Mesenteric fat pad (tissue), 1 donor: Measurements from ENCODE around the gene WFDC2. TPM values are rescaled to one million over a fixed set of nuclear protein-coding genes. Genes with fewer than 3 reads are reported as not detected.

Experiments
- DNase-seq: peaks from one replicate; pipeline ENCODE4 v3.0.0-alpha.2; 2020; ENCODE audit warnings: low spot score
- long read RNA-seq: library from polyadenylated mRNA; unstranded; transcript quantifications from one replicate; pipeline ENCODE4 v2.0.0, GENCODE V29; 2020
- total RNA-seq: library from RNA; stranded (reverse); fragmentation: NEBNext Ultra II Directional; extraction: Animal tissue kit (Norgen Biotek cat#: 25700); gene quantifications from one replicate; pipeline ENCODE4 v1.2.1, GENCODE V29; 2021
- donor health status: DM: yes; HTN: yes; CAD: no.

Gene WFDC2, protein sequence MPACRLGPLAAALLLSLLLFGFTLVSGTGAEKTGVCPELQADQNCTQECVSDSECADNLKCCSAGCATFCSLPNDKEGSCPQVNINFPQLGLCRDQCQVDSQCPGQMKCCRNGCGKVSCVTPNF
- total RNA-seq: not detected
- long read RNA-seq: 0 reads

DNA sequence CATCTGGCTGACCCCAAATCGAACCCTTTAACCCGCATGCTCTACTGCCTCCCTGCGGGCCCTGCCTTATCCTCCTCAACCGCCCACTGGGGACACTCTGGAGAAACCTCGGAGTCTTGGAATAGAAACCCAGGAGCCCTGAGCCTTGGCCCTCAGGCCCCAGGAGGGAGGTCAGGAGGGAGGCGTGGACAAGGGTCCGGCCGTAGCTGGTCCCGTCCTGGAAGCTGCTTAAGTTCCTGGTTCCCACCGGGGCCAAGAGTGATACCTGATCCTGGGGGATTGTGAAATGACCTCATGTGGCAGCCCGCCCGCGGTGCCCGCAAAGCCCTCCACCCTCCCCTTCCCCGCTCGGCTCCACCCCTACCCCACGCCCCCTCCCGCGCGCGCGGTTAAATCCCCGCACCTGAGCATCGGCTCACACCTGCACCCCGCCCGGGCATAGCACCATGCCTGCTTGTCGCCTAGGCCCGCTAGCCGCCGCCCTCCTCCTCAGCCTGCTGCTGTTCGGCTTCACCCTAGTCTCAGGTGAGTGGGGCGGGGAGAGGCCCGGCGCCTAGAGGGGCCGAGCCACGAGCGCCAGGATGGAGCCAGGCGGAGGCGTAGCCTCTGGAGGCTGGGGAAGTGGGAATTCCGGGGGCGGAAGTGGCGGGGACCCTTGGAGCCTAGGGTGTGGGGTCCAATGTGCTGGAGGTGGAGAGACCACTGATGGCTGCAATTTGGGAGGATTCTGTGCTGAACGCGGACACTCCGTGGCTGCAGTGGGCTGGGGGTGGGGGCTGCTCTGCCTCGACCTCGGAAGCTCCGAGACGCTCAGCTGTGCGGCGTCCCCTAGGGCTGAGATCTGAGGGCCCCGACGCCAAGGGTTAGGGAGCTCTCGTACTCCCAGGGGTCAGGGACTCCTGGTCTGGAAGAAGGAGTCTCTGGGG is at the start of gene WFDC2:
WFDC2 (plus strand) TSS at position 418 of the 926 bp plus-strand sequence; CDS start at position 447, 29 bp downstream.
- peak; percentile 88 for DNase-seq

DNA sequence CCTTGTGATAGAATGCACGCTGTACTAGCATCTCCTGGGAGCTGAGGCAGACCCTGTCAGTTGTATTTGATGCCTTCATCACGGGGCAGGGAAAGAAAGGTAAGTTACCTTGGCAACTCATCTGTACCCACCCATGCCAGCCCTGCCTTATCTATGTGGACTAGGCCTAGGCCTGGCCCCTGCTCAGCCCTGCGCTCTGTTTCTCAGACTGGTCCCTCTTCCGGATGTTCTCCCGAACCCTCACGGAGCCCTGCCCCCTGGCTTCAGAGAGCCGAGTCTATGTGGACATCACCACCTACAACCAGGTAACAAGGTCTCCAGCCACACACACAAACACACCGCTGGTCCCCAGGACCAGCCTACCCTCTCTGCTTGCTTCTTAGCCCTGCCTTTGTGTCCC is 49.4 kb upstream of the WFDC2 start:
- DNase-seq: no peak

DNA sequence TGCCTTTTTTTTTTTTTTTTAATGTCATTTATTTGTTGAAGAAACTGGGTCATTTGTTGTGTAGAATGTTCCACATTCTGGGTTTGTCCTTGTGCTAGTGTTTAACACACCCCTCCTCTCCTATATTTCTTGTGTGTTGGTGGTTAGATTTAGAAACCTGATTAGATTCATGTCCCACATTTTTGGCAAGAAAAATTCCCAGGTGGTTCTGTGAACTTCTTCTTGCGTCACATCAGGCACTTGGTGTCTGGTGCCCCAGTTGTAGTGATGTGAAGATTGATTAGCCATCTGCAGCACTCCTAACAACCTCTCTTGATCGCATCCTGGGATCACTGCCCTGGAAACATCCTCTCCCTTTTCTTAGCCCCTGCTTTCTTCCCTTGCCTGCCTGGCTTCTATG is 45.9 kb upstream of the WFDC2 start:
- no peak for DNase-seq

DNA sequence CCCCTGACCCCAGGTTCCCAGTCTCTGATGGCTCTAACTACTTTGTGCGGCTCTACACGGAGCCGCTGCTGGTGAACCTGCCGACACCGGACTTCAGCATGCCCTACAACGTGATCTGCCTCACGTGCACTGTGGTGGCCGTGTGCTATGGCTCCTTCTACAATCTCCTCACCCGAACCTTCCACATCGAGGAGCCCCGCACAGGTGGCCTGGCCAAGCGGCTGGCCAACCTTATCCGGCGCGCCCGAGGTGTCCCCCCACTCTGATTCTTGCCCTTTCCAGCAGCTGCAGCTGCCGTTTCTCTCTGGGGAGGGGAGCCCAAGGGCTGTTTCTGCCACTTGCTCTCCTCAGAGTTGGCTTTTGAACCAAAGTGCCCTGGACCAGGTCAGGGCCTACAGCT is 44.0 kb upstream of the WFDC2 start:
- no peak for DNase-seq

DNA sequence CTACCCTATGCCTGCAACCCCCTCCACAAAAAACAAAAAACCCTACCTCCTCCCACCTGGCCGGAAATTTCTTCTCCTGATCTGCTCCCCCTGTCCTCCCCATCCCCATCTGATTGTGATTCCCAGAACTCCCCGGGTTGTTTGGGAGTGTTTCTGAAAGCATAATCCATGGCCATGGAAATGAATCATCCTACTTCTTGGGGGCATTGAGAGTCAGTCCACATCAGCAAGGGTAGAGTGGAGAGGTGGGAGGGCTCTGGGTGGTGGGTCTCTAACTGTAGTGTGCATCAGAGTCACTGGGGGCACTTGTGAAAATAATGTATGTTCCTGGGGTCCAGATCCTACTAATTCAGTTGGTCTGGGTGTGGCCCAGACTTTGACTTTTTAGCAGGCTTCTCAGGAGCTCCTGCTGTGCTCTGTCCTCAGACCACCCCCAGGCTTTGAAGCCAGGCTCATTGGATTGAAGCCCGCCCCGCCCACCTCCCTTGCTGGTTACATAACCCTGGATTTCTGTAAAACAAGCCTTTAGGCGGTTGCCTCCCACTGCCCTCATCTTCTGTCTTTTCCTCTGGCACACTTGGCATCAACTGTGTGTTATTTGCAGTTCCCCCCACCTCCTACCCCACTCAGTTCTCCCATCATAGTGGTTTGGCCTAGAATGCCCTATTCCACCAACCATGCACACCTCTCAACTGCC is 43.1 kb upstream of the WFDC2 start:
- DNase-seq: no peak

DNA sequence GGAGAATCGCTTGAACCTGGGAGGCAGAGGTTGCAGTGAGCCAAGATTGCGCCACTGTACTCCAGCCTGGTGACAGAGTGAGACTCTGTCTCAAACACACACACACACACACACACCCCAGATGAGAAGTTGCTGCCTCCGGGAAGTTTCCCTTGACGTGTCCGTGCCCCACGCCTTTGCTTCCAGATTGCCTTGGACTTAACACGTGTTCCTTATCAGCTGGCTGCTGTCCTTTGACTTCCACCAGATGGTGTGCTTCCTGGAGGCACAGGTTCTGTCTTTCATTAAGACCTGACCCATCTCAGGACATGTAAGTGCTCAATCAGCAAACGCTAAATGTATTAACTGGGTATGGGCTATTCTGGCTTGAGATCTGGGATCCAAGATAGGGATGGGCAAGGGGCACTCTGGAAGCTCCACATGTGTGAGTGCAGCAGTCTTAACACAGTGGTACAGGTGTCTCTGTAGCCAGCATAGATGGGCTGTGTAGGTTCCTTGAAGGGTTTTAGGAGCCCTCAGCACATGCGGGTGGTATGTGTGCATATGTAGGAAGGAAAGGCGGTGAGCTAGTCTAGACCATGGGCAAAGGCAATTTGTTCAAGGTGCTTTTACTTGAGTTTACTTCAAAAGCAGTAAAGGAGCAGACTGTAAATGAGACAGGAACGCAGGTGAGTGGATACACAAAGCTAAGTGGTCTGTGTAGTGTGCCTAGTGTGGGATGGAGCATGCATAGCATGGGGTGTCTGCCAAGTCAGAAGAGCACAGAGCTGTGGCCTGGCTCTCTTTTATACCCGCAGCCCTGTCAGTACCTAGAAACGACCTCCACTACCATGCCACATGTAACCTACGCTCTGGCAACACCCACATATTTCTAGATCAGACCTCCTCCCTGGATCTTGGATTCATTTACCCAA is 42.1 kb upstream of the WFDC2 start:
- no peak for DNase-seq

DNA sequence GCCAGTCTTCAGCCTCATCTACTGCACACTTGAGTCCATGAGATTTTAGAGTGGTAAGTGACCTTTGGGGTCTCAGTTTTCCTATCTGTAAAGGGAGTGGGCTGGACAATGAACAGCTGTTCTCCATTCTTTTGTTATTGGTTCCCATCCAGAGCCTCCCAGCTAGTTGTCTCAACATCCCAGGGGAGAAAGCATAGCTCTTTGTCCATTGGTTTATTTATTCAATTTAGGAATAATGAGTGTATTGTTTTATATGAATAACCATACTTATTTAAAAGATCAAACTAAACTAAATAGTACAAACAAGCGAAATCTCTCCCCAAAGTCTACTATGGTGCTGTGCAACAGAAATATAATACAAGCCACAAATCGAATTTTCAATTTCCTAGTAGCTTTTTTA is 39.9 kb upstream of the WFDC2 start:
- no peak for DNase-seq

DNA sequence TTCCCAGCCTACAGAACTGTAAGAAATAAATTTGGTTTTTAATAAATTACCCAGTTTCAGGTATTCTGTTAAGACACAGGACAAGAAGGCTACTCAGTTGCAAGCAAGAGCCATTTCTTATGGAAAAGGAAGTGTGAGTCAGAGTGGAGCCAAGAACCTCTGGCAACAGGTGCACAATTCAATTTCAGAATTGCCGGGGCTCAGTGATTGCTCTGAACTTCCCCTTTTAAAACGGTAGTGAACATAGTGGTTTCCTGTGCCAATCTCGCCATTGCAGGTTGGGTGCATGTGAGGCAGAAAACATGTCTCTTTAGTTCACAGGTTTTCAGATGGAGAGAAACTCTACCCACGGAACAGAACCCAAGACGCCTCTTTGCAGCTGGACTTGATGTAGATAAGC is 37.3 kb upstream of the WFDC2 start:
- DNase-seq: no peak

DNA sequence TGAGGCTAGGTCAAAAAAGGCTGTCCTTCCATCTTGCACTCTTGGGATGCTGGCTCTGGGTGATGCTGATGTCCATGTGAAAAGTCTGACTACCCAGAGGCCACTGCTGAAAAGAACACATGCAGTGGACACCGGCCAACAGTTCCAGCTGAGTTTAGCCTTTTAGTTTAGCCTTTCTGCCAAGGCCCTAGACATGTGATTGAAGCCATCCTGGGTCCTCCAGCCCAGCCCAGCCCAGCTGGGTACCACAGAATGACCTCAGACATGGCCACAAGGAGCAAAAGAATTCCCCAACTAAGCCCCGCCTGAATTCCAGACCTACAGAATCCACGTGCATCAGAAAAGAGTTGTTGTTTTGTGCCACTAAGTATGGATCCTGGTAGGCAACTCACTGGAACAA is 36.2 kb upstream of the WFDC2 start:
- no peak for DNase-seq

DNA sequence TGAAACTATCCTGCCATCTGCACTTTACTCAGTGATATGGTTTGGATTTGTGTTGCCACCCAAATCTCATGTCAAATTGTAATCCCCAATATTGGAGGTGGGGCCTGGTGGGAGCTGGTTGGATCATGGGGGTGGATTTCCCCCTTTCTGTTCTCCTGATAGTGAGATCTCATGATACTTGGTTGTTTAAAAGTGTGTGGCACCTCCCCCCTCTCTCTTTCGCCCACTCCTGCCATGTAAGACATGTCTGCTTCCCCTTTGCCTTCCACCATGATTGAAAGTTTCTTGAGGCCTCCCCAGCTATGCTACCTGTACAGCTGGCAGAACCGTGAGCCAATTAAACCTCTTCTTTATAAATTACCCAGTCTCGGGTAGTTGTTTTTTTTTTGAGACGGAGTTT is 35.6 kb upstream of the WFDC2 start:
- no peak for DNase-seq

DNA sequence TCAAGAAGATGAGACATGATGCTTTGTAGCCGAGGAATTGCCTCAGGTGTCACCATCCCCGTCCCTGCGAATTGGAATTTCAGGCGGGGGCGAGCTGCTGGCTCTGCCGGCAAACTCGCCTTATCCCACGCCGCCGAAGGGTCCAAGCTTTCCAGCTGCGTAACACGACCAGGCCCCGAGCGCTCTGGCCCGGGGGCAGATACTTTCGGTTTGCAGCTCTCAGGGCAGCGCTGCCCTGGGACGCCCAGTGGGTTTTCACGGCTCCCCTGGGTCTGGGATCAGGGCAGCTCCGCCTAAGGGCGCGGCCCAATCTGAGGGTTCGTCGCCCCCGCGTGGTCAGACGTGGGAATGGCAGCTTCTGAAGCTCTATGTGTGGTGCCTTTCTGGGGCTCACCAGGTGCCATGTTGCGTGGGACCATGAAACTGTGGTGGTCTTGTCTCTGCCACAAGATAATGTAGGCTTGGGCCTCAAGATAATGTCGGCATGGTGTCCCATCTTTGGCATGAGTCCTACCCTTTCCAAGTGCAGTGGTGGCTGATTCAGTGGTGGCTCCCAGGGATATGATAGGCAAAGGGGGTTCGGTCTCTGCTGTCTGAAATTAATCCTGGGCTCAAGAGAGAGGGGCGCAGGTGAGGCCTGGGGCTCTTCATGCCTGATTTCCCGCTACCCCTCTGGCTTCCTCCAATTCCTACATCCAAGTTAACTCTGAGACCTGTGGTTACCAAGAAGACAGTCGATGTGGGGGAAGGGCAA is 32.6 kb upstream of the WFDC2 start:
- DNase-seq: peak; percentile 96

DNA sequence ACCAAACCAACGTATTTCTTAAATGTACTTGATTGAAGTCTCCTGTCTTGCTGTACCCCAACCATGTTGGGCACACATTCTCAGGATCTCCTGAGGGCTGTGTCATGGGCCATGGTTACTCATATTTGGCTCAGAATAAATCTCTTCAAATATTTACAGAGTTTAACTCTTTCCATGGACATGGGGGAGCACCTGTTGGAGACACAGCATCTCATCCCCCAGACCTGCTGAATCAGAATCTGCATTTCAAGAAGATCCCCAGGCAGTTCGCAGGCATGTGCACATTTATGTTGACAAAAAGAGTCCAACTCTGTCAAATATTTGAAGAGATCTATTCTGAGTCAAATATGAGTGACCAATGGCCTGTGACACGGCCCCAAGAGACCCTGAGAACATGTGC is 29.1 kb upstream of the WFDC2 start:
- no peak for DNase-seq

DNA sequence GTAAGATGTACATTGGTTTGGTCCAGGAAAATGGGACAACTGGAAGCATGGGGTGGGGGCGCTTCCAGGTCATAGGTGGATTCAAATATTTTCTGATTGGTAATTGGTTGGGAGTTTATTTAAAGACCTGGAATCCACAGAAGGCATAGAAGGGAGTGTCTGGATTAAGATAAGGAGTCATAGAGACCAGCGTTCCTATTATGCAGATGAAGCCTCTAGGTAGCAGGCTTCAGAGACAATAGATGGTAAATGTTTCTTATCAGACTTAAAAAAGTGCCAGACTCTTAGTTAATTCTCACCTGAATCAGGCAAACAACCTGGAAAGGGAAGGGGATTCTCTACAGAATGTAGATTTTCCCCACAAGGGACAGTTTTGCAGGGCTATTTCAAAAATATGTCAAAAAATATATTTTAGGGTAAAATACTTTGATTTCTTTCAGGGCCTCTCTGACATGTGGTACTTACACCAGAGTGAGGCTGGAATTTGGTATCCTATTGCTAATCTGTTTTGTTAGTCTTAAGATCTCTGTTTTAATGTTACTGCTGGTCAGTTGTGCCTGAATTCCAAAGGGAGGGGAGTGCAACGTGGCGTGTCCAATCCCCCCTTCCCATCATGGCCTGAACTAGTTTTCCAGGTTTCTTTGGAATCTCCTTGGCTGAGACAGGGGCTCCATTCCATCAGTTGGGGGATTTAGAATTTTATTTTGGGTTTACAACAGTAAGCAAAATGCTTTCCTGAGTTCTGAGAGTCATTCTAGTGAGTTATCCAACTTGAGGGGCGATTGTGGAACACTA is 28.5 kb upstream of the WFDC2 start:
- no peak for DNase-seq

DNA sequence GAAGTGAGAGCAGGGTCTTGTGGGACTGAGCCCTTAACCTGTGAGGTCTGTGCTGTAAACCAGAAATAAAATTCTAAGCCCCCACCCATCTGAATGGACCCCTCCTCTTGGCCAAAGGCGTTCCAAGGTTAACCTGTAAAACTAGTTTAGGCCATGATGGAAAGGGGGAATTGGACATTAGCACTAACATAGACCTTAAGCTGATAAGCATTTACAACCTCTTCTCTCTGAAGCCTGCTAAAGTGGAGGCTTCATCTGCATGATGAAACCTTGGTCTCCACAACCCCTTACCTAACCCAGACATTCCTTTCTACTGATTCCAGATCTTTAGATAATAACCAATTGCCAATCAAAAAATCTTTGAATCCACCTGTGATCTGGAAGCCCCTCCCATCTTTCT is 27.8 kb upstream of the WFDC2 start:
- no peak for DNase-seq

DNA sequence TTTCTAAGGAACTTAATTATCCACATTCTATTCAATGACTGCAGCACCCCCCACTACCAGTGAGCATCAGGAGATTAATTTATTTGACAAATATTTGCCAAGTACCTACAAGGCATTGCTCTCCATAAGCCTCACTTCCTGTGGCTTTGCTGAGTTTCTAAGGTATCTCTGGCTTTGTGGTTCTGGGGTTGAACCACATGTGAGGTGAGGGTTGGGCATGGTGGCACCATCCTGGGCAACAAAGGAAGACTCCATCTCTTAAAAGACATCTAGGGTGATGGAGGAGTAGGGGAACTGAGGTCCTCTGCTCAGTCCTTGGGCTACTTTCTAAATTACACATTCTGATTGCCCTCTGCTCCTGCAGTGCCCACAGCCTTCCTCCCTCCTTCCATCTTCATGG is 25.5 kb upstream of the WFDC2 start:
- DNase-seq: no peak

DNA sequence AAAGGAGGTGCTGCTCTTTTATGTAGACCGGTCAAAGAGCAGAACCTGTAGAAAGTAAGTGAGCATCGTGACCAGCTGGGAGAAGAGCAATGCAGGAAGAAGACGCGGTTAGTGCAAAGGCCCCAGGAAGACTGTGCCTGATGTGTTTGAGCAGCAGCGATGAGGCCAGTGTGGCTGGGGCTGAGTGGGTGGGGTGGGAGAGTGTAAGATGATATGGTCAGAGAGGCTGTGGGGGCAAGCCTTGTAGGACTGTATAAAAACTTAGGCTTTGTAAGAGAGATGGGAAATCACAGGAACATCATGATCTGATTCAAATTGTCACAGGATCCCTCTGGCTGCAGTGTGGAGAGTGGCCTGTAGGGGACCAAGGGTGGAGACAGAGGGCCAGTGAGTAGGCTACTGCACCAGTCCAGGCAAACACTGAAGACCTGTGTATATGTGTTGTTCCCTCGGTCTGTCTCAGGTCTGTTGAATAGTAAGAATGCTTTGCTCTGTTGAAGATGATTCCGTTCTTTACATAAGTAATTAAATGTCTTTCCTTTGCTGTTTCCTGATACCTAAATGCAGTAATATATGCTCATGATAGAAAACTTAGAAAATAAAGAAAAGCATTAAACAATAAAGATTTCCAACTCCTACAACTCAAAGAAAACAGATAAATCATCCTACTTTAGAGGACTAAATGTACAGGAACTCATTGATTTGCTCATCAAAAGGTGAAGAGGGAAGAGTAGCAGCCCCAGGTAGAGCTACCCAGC is 23.6 kb upstream of the WFDC2 start:
- DNase-seq: no peak

DNA sequence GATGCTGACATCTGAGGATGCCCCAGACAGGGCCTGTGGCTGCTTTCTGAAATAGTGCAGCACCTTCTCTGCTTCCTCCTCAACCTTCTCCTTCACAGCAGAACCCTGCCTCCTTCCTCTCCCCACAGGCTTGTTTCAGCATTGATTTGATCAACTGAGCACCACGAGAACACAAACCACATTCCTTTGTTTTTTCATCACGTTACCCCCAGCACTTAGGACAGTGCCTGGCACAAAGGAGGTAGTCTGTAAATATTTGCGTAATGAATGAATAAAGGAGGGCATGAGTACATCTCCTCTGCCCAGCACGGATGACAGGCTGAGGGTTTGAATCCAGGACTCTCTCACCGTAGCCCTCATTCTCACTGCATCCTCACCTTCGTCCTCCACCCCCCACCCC is 21.3 kb upstream of the WFDC2 start:
- DNase-seq: no peak

DNA sequence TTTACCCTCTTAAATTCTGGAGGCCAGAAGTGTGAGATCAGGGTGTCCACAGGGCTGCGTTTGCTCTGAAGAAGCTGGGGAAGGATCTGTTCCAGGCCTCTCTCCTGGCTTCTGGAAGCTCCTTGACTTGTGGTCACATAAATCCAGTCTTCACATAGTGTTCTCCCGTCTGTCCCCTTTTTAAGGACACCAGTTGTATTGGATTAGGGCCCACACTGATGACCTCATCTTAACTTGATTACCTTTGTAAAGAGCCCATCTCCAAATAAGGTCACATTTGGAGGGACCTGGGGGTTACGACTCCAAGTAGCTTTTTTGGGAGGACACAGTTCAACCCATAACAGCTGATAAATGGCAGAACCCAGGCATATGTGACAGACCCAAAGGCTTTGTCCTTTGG is 20.0 kb upstream of the WFDC2 start:
- no peak for DNase-seq
